ENCODE measurements around the gene STAC3. TPM values are rescaled to one million over a fixed set of nuclear protein-coding genes. Genes with fewer than 3 reads are reported as not detected.

Gene STAC3
- total RNA-seq, 2 experiments from 2014 or later = 2.0 to 3.0 TPM

- Mint-ChIP-seq H3K36me3 (ENCODE audit: low read depth) (no peaks in the 10 kb centered on the region), H3K4me3 (no peak overlapping the region), H3K9me3 (no peaks in the 10 kb centered on the region), H3K4me1 (ENCODE audit: low read depth) (peaks cover 30% of the 10 kb centered on the region), H3K27ac (no peak overlapping the region), H3K27me3 (peaks cover 32% of the 10 kb centered on the region)
- Histone ChIP-seq H3K27ac (ENCODE audit: low read depth in 1 of 2, low read length in 2 of 2) (no peak overlapping the region), H3K4me3 (ENCODE audit: low read length) (no peak overlapping the region), H3K27me3 (ENCODE audit: control insufficient read depth in 1 of 2, insufficient read depth in 2 of 2, low read length in 2 of 2) (peaks cover 28 to 33% of the 10 kb centered on the region in 2 experiments), H3K9me3 (ENCODE audit: control insufficient read depth in 1 of 2, insufficient read depth in 1 of 2, low read length in 2 of 2) (peaks cover 0 to 5% of the 10 kb centered on the region in 2 experiments), H3K4me1 (ENCODE audit: insufficient read depth, low read length) (peaks cover 40% of the 10 kb centered on the region), H3K36me3 (ENCODE audit: insufficient read depth, low read length) (no peaks in the 10 kb centered on the region)
- intact Hi-C loops (cut with DNase I, micrococcal nuclease) = no loop called here
- DNase-seq (peak in 1 of 14 experiments; percentile 39), ATAC-seq (ENCODE audit: poor library complexity) (no peak)
- CTCF ChIA-PET = interaction anchor here (0.6 to 7.9 kb wide), 3 partner anchors 30 to 90 kb away, joined by 3 to 225 read pairs (median 5); a partner anchor contains a TSS
- POLR2A ChIA-PET = no interaction called here
- TF ChIP-seq, protein P1, sequence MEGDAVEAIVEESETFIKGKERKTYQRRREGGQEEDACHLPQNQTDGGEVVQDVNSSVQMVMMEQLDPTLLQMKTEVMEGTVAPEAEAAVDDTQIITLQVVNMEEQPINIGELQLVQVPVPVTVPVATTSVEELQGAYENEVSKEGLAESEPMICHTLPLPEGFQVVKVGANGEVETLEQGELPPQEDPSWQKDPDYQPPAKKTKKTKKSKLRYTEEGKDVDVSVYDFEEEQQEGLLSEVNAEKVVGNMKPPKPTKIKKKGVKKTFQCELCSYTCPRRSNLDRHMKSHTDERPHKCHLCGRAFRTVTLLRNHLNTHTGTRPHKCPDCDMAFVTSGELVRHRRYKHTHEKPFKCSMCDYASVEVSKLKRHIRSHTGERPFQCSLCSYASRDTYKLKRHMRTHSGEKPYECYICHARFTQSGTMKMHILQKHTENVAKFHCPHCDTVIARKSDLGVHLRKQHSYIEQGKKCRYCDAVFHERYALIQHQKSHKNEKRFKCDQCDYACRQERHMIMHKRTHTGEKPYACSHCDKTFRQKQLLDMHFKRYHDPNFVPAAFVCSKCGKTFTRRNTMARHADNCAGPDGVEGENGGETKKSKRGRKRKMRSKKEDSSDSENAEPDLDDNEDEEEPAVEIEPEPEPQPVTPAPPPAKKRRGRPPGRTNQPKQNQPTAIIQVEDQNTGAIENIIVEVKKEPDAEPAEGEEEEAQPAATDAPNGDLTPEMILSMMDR (IDR thresholded peaks at IDR 0.05) = no peak
Measured at GRCh38 chr12:57211791-57212700, 38.9 kb downstream of the STAC3 start.

GRCh38 chr12:57210926-57211692 is 39.9 kb downstream of the STAC3 start:
- DNase-seq = no peak
- Mint-ChIP-seq H3K4me1 (ENCODE audit: low read depth) (peaks cover 29% of the 10 kb centered on the region), H3K9me3 (no peaks in the 10 kb centered on the region), H3K27ac (no peak overlapping the region), H3K36me3 (ENCODE audit: low read depth) (no peaks in the 10 kb centered on the region), H3K27me3 (peaks cover 30% of the 10 kb centered on the region), H3K4me3 (no peak overlapping the region)
- Histone ChIP-seq H3K36me3 (ENCODE audit: insufficient read depth, low read length) (no peaks in the 10 kb centered on the region), H3K27ac (ENCODE audit: low read depth in 1 of 2, low read length in 2 of 2) (no peak overlapping the region), H3K4me3 (ENCODE audit: low read length) (no peak overlapping the region), H3K9me3 (ENCODE audit: control insufficient read depth in 1 of 2, insufficient read depth in 1 of 2, low read length in 2 of 2) (peaks cover 0 to 4% of the 10 kb centered on the region in 2 experiments), H3K27me3 (ENCODE audit: control insufficient read depth in 1 of 2, insufficient read depth in 2 of 2, low read length in 2 of 2) (peaks cover 25 to 28% of the 10 kb centered on the region in 2 experiments), H3K4me1 (ENCODE audit: insufficient read depth, low read length) (peaks cover 33% of the 10 kb centered on the region)
- intact Hi-C loops (cut with DNase I, micrococcal nuclease) = no loop called here
- no peak for ATAC-seq (ENCODE audit: poor library complexity)
- ChIA-PET CTCF (no interaction called here), POLR2A (no interaction called here)
- TF ChIP-seq, protein P1 (IDR thresholded peaks at IDR 0.05) = no peak

DNA sequence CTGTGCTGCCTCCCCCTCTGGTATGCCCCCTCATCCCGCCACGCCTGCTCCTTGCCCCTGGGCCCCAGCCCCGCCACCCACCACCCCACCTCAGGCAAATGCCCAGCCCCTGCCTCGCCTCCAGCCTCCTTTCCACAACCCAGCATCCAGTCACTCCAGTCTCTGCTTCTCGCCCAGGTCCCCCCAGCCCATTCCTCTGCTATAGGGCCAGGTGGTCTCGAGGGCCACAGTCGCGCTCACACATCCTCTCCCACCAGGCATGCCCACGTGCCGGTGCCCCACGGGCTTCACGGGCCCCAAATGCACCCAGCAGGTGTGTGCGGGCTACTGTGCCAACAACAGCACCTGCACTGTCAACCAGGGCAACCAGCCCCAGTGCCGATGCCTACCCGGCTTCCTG is 40.5 kb downstream of the STAC3 start:
- Histone ChIP-seq H3K4me3 (ENCODE audit: low read length) (no peak overlapping the region), H3K27me3 (ENCODE audit: control insufficient read depth in 1 of 2, insufficient read depth in 2 of 2, low read length in 2 of 2) (peaks cover 18 to 21% of the 10 kb centered on the region in 2 experiments), H3K4me1 (ENCODE audit: insufficient read depth, low read length) (peaks cover 27% of the 10 kb centered on the region), H3K36me3 (ENCODE audit: insufficient read depth, low read length) (no peaks in the 10 kb centered on the region), H3K27ac (ENCODE audit: low read depth in 1 of 2, low read length in 2 of 2) (no peak overlapping the region), H3K9me3 (ENCODE audit: control insufficient read depth in 1 of 2, insufficient read depth in 1 of 2, low read length in 2 of 2) (peaks cover 0 to 4% of the 10 kb centered on the region in 2 experiments)
- ChIA-PET CTCF (no interaction called here), POLR2A (no interaction called here)
- Mint-ChIP-seq H3K4me1 (ENCODE audit: low read depth) (peaks cover 23% of the 10 kb centered on the region), H3K27ac (no peak overlapping the region), H3K36me3 (ENCODE audit: low read depth) (no peaks in the 10 kb centered on the region), H3K27me3 (peaks cover 24% of the 10 kb centered on the region), H3K9me3 (no peaks in the 10 kb centered on the region), H3K4me3 (no peak overlapping the region)
- intact Hi-C loops (cut with DNase I, micrococcal nuclease) = no loop called here
- ATAC-seq (ENCODE audit: poor library complexity) (no peak), DNase-seq (no peak)
- TF ChIP-seq, protein P1 (IDR thresholded peaks at IDR 0.05) = no peak

Measured in CD4-positive, alpha-beta T cell (primary cell).